ENCODE measurements around the gene GPR183. TPM values are rescaled to one million over a fixed set of nuclear protein-coding genes. Genes with fewer than 3 reads are reported as not detected.

The GPR183 gene
- total and polyA plus RNA-seq, 2 of the 8 experiments (the other 6 are each of a cell fraction or from before 2014, with no cell fraction given), result not detected

DNA sequence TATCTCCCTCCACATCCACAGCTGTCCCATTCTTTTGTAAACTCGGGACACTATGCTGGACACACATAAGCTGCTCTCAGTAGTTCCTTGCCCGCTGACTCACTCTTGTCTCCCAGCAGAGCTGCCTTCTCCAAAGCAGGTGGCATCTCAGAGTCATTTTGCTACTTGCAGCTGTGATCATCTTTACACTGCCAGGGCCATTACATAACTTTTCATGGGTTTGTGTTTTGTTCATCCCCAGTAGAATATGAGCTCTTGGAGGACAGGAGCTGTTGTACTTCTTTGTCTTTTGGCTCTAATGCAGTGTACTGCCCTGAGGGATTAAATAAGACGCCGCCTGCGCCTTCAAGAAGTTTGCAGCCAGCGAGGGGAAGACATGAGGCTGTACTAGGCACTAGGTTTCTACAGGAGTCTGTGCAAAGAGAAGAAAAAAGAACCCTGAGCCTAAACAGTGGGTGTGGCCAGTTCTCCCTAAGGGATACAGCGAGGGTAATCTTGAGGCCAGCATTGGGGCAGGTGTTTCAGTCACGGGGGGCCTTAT is 40.8 kb upstream of the GPR183 start:
- POLR2A ChIA-PET (ENCODE audit: partially characterized antibody), result no interaction called here
- WGBS, 2 experiments (ENCODE audit: extremely low coverage in 1 of 2, insufficient coverage in 1 of 2, insufficient read length in 1 of 2, insufficient replicate concordance in 2 of 2, low coverage in 1 of 2, low lambda C conversion rate in 2 of 2, missing lambda C conversion rate in 1 of 2), result 91% methylated on average over 8 of the region's 8 CpGs; no CpG with 5 or more reads in 1 of the 2 experiments
- H2BK120ac ChIP-seq (replicated peaks; ENCODE audit: low read depth, low read length), result no peak overlapping the region
- no peak for TF ChIP-seq JUND (IDR thresholded peaks at IDR 0.05; ENCODE audit: low read length)
- TF ChIP-seq POLR2AphosphoS5 (IDR thresholded peaks at IDR 0.05; ENCODE audit: low read depth, low read length), result no peak
- TF ChIP-seq POLR2A (IDR thresholded peaks at IDR 0.05; ENCODE audit: control extremely low read depth in 1 of 2, low read depth in 2 of 2, low read length in 2 of 2), result no peak
- TF ChIP-seq RAD21 (IDR thresholded peaks at IDR 0.05 in 1 of 2, conservative IDR thresholded peaks at IDR 0.05 in 1 of 2; ENCODE audit: low read depth in 2 of 2, low read length in 2 of 2), result no peak
- no peak for TF ChIP-seq TBP (IDR thresholded peaks at IDR 0.05; ENCODE audit: low read depth, low read length)
- no peak for TF ChIP-seq TCF12 (IDR thresholded peaks at IDR 0.05; ENCODE audit: low read depth, low read length)
- no peak for TF ChIP-seq POU5F1 (IDR thresholded peaks at IDR 0.05; ENCODE audit: low read depth, low read length)
- no peak for TF ChIP-seq BRCA1 (IDR thresholded peaks at IDR 0.05; ENCODE audit: low read depth, low read length)
- no peak for TF ChIP-seq CHD2 (IDR thresholded peaks at IDR 0.05; ENCODE audit: low read length)
- no peak for TF ChIP-seq CTBP2 (IDR thresholded peaks at IDR 0.05; ENCODE audit: borderline replicate concordance, insufficient read depth, insufficient read length, low read length)
- no peak for TF ChIP-seq SRF (IDR thresholded peaks at IDR 0.05; ENCODE audit: low read depth, low read length)
- TF ChIP-seq KDM1A (IDR thresholded peaks at IDR 0.05; ENCODE audit: borderline replicate concordance, low read length), result no peak

More for the DNA sequence above, 40.8 kb upstream of the GPR183 start:
- Histone ChIP-seq H4K5ac (ENCODE audit: insufficient read length, low read depth, low read length) (no peak overlapping the region), H4K8ac (ENCODE audit: extremely low read depth, insufficient read depth, low read length) (no peak overlapping the region), H2AFZ (ENCODE audit: low read length) (no peak overlapping the region), H2BK5ac (ENCODE audit: low read depth, low read length) (no peak overlapping the region), H3K79me1 (ENCODE audit: low read depth, low read length) (no peaks in the 10 kb centered on the region; the same call in 1 of the 2 replicates), H3K4me3 (ENCODE audit: extremely low read depth in 1 of 4, insufficient read depth in 2 of 4, low read depth in 3 of 4, low read length in 4 of 4) (no peak overlapping the region), H3K27me3 (replicated peaks in 1 of 4; ENCODE audit: control insufficient read depth in 3 of 4, extremely low read depth in 1 of 4, insufficient read depth in 3 of 4, low read length in 3 of 4) (no peaks in the 10 kb centered on the region), H4K20me1 (replicated peaks in 1 of 2; ENCODE audit: control insufficient read depth in 1 of 2, insufficient read depth in 2 of 2, low read length in 2 of 2) (peaks cover 0 to 4% of the 10 kb centered on the region in 2 experiments), H2BK15ac (ENCODE audit: low read length) (no peak overlapping the region), H3K56ac (replicated peaks; ENCODE audit: insufficient read length, low read depth, low read length) (no peak overlapping the region), H3K79me2 (ENCODE audit: control insufficient read depth in 1 of 2, insufficient read depth in 2 of 2, low read length in 2 of 2) (no peaks in the 10 kb centered on the region), H3K14ac (ENCODE audit: insufficient read length) (no peak overlapping the region), H3K4me1 (replicated peaks in 1 of 4; ENCODE audit: control insufficient read depth in 3 of 4, insufficient read depth in 4 of 4, low read length in 3 of 4) (no peaks in the 10 kb centered on the region), H3K36me3 (ENCODE audit: control insufficient read depth in 2 of 4, insufficient read depth in 4 of 4, low read length in 3 of 4) (peaks cover 4 to 8% (median 6%) of the 10 kb centered on the region in 4 experiments; a peak in 4 of 8 replicates), H3K18ac (ENCODE audit: extremely low read depth, low read length) (no peak overlapping the region), H3K27ac (ENCODE audit: low read depth, low read length) (no peak overlapping the region), H3K9me3 (ENCODE audit: insufficient read depth in 2 of 2, low read depth in 1 of 2, low read length in 1 of 2) (no peaks in the 10 kb centered on the region), H2AK5ac (ENCODE audit: low read depth, low read length) (no peak overlapping the region), H3K9ac (replicated peaks in 1 of 4; ENCODE audit: extremely low read depth in 1 of 4, low read depth in 3 of 4, low read length in 3 of 4) (no peak overlapping the region), H3K23ac (ENCODE audit: insufficient read length) (no peak overlapping the region), H3K4me2 (ENCODE audit: insufficient read depth in 1 of 2, low read depth in 2 of 2, low read length in 2 of 2) (no peak overlapping the region), H3K4ac (replicated peaks; ENCODE audit: insufficient read length, low read depth, low read length) (no peak overlapping the region), H4K91ac (replicated peaks; ENCODE audit: insufficient read length, low read length) (no peak overlapping the region), H2BK20ac (ENCODE audit: low read length) (no peak overlapping the region), H3K23me2 (ENCODE audit: low read depth, low read length) (no peaks in the 10 kb centered on the region), H2BK12ac (ENCODE audit: low read depth, low read length) (no peak overlapping the region)
- CTCF ChIA-PET (ENCODE audit: partially characterized antibody), result interaction anchor here (0.8 to 1.6 kb wide), 7 partner anchors 12 to 171 kb away, joined by 3 to 7 read pairs (median 4); no protein-coding TSS in a partner anchor
- peak in 1 of 2 experiments; percentile 17 for DNase-seq (ENCODE audit: low read depth in 1 of 2, low spot score in 2 of 2)
- no peak for FAIRE-seq
